Measurements from ENCODE around the gene HEPH.
"Not testable (repeated sequence)": the region's sequence is repeated elsewhere in the genome, so short reads cannot be mapped to it uniquely, and the experiment has no call there.

HEPH gene

DNA sequence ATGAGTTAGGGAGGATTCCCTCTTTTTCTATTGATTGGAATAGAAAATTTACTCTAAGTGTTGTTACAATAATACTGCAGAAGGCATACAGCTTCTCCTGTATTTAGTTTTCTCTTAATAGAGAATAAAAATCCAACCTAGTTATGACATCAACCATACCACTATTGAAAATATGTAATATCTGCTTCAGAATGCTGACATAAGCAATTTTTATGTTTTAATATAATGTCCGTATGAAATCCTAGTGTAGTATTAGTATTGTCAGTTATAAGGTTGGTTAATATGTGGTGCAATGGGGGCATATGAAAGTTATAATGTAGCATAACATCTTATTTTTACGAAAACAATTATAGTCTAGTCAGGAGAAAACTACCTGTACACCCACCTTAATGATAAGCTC, 68.2 kb downstream of the HEPH start:
- no peak for DNase-seq (ENCODE audit: low spot score)

DNA sequence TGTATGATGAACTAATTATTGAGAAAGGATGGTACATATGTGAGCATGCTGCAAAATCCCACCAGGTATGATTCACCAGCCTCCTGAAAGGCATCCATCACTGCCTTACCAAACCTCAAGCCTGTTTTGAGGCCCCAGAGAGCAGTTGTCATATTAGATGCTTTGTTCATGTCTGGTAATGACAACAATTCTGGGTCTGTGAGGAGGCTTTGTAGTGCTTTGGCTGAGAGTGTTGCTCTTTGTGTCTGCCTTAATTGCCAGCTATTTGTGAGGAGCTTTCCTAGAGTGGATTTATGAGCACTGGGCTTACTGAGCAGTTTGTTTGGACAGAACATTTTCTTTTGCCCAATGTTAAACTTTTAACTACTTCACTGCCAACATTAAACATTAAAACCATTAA, 69.2 kb downstream of the HEPH start:
- DNase-seq (ENCODE audit: low spot score), result no peak

DNA sequence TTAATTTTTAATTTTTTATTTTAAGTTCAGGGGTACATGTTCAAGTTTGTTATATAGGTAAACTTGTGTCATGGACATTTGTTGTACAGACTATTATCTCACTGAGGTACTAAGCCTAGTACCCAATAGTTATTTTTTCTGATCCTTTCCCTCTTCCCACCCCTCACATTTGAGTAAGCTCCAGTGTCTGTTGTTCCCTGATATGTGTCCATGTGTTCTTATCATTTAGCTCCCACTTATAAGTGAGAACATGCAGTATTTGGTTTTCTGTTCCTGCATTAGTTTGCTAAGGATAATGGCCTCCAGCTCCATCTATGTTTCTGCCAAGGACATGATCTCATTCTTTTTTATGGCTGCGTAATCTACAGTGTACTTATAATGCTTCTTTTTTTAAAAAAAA, 69.9 kb downstream of the HEPH start:
- not testable (repeated sequence) for DNase-seq (ENCODE audit: low spot score)

DNA sequence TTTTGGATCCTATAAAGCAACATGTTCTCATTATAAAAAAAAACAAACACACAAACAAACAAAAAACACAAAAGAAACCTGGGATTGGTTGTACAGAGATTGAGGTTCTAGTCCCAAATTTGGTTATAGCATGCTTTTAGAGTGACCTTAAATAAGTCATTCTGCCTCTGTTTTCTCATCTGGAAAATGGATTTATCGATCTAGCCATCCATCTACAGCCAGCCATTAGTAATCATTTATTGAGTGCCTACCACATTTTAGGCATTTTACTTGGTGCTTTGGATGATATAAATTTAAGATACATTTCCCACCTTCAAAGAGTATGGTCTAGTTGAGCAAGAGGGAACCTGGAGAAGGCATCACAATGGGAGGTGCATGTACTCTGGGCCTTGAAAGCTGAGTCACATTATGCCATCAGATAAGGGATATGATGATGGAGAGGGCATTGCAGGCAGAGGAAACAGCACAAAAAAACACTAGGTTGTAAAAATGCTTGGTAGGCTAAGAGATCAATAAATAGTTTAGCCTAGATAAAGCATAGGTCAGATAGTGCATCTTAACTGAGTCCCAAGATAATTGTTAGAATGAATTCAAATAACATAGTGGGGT, 91.4 kb downstream of the HEPH start:
- DNase-seq (ENCODE audit: low spot score), result no peak

DNA sequence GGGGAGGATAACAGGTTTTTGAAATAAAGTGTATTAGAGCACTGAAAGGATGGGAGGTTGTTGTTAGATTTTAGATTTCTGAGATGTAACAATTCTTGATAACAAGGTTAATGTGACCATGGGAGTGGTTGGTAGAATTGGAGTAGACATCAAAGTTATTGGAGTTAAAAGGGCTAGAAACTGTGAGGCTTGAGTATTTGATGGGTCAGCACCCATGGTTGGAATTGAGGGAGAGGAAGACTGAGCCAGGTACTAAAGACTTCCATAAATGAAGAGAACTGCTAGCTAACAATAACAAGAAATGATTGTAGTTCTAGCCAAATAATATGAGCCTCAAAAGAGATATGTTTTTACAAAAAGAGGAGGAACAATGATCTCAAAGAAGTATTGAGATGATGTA, 98.8 kb downstream of the HEPH start:
- DNase-seq (ENCODE audit: low spot score), result no peak
